Measurements from ENCODE around the gene ZNF148.

ZNF148 gene

DNA sequence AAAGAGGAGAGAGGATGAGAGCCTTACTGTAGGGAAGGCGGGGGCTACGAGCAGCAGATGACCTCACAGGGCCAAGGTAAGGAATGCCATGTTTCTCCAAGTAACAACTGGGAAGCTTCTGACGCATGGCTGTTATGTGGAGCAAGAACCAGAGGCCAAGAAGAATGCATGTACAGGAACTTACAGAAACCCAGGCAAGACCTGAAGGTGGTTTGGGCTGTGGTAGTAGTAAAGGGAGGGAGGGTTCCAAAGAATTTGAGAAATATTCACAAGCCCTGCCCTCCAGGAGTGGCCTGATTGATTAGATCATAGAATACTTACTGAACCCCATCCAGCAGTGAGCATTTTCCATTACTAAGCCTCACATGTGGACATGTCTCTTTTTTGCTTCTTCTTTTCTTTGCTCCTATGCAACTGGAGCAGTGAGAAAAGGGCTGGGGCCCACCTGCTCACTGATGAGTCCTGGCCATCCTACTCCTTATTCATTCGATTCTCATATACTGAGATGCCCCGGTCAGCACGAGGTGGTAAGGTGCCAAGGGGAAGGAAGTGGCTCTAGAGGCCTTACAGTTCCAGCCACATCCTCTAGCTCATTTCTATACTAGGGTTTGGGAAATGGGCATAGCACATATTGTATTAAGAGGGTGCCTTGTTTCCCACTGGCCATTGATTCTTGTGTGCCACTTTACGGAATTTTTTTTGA, 154.2 kb downstream of the ZNF148 start:
- no peak for DNase-seq (ENCODE audit: low read depth in 2 of 2)

DNA sequence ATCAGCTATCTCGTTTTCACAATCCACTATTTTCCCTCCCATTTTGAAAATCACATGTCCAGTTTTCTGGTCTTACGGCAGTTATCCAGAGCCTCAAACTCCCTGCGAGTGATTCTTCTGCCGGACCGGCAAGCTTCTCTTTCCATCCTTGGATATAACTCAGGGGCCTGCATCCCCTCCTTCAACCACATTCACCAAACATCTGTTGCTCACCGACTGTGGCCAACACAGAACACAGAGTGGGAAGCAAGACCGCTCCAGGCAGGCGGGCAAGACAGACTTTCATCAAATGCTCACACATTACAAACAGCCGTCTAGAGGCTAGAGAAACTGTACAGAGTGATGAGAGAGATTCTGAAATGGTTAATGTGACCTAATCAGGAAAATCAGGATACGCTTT, 154.9 kb downstream of the ZNF148 start:
- DNase-seq (ENCODE audit: low read depth in 2 of 2): no peak

DNA sequence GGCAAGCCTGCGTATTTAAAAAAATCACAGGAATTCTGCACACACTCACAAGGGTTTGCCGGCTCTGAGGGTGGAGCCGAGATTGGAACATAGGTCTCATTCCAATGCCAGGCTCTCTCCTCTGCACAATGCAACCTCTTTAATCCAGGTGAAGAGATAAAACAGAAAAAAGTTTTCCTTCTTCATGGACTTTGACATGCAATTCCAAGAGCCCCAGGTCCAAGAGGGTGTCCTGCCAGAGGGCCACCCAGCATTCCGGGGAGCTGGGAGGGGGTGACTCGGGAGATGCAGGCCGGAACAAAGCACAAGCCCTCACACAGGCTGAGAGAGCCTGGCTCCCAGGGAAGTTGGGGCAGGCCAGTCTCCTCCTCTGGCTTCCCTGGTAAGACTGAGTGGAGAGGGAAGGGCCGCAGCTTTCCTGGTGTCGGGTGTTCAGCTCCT, 155.8 kb downstream of the ZNF148 start:
- no peak for DNase-seq (ENCODE audit: low read depth in 2 of 2)

DNA sequence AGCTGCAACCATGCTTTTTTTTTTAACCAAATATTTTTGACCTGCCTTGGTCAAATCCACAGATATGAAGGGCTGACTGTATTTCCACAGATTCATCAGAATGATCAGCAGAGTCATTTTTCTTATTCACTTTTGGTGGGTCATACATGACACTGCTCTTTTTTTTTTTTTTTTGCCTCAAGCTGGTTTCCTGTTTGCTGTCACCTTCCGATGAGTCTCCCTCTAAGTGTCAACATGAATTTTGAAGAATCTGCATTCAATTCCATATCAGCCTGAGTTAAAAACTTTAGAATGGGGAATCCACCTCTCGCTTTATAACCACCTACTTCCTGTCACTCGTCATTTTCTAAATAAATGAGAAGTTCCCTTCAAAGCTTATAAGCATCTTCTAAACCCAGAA, 160.4 kb downstream of the ZNF148 start:
- DNase-seq (ENCODE audit: low read depth in 2 of 2): no peak

DNA sequence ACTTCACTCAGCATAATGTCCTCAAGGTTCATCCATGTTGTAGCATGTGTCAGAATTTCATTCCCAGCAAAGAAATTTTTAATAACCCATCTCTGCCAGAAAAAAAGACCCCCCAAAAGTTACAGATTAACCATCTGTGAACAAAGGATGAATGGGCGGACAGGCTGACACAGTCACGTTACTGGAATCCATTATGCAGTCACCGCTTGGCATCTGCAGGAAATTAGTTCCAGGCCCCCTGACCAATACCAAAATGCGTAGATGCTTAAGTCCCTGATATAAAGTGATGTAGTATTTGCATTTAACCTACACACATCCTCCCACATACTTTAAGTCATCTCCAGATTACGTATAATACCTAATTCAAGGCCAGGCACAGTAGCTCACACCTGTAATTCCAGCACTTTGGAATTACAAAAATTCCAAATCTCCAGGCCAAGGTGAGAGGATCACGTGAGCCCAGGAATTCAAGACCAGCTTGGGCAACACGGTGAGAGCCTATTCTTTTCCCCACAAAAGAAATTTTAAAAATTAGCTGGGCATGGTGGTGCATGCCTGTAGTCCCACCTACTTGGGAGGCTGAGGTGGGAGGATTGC, 161.1 kb downstream of the ZNF148 start:
- no peak for DNase-seq (ENCODE audit: low read depth in 2 of 2)

DNA sequence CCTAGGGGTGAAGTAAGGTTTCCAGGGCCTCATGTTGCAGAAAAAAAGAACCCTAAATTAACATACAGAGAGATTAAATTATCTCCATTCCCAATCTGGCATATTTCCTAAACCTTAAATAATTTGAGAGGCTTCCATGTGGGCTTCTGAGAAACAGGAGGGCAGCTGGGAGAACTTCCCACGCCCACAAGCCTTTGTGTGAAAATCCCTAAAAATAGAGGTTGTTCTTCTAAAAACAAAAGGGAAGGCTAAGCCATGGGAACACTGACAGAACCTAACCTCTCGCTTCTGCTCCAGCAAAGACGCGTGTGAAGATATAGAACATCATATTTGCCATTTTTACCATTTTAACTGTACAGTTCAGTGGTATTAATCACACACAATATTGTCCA, 161.8 kb downstream of the ZNF148 start:
- DNase-seq (ENCODE audit: low read depth in 2 of 2): no peak

DNA sequence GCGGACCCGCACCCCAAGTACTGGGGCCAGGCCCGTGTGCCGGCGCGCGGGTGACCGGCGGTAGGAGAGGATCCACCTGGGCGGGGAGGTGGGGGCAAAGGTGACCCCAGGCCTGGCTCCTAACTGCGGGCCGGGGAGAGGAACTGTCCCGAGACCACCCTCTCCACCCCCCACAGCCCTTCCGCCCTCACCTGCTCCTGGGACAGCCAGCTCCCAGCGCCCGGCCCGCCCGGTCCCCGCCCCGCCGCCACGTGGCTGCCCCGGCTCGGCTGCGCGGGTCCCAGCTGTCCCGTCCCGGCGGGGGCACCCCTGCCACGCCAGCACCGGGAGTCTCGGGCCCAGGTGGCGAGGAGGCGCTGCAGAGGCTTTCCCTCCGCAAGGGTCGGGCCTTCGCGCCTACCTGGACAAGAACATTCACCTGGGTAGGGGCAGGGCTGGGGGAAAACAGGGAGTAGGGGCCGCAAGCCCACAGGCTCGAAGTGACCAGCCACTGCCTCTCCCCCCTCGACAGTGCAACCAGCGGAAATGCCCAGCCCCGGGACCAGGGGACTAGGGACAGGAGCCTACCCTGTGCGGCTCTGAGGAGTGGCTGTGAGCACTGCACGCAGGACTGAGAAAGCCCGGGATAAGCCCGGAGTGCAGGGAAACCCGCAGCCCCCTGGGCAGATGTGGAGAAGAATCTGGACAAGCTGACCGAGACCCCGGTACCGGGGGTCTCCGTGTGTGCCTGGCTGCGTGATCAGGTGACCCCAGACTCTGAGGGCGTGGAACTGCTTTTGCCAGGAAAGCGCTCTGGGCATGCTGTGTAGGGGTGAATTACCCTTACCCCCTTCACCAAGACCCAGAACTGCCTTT, 162.4 kb downstream of the ZNF148 start, which contains the start of gene SLC12A8:
Gene SLC12A8, minus strand, starts transcription at position 240 of the 855 bp plus-strand sequence. CDS start 1,399 bp downstream, outside the sequence.
- DNase-seq (ENCODE audit: low read depth in 2 of 2): no peak

DNA sequence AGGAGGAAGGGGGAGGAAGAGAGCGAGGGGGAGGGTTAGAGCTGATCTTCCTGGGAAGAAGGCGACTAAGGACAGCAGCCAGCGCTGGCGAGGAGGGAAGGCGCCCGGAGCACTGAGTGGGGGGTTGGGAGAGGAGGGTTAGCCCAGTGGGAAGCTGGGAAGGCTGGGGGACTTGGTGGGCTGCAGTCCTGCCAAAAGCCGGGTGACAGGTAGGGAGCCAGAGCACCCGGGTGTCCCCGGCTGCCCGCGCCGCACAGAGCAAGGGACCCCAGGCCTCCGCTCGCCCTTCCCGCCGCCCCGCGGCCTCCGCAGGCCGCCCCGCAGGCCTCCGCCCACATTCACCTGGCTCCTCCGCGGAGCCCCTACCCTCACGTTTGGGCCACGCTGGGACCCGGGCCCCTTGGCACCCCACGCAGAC, 163.0 kb downstream of the ZNF148 start:
- no peak for DNase-seq (ENCODE audit: low read depth in 2 of 2)

DNA sequence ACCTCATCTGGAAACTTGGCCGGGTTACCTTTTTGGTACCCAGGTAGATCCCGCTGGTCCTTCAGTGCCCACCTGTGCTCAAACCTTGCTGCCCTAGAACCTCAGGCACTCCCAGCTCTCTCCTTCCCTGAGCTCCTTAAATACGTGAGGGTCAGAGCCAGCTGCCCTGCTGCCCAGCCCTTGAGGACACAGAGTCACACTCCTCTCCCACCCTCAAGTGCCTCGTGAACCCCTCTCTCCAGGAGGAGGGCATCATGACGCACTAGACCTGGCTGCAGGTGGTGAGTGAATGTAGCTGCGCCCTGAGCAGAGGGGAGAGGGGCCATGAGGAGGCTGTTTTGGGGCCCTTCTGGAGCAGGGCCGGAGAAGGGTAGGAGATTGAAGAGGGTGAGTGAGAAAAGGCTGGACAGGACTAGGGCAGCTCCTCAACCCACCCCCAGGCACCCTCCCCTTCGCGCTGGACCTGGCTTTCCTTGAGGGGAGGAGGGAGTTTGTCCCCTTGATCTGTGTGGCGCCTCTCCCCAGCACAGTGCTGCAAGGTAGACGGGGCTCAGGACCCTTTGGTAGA, 163.5 kb downstream of the ZNF148 start:
- no peak for DNase-seq (ENCODE audit: low read depth in 2 of 2)

DNA sequence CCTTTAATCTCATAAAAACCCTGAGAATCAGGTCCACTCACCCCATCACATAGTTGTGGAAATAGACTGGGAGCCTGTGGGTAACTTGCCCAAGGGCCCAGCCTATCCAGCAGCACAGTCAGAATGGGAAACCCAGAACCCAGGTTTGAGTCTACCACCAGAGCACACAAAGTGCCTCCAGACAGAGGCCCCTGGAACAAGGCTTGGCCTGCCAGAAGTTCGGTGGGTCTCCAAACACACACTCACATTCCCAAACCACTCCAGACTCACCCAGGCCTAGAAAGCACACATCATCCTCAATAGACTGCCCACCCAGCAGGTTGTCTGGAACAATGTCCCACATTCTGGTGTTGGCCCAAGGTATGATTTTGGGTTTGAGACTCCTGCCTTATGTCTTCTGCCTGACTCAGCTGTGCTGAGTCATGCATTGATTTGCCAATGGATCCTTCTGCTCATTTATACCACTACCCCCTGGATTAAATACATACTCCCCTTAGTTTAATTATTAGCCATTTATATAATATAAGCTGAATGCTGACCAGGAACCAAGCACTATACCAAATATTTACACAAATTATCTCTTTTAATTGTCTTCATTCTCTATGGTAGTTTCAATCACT, 167.1 kb downstream of the ZNF148 start:
- DNase-seq (ENCODE audit: low read depth in 2 of 2): no peak

DNA sequence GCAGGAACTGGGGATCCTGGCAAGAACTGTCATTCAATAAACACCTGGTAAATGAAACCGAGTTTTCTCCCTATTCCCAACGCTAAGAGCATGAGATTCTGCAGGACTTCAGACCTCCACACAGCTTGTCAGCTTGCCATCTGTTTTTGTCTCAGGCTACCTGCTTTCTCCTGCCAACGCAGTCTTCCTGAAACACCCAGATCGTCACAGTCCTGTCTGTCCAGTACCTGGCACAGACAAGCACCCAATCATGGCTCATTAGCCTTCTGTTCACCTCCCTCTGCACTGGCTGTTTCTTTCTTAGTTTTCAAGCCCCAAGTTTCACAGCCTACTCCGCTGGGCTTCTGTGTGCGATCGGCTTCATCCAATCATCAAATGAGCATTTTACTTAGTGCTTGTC, 167.6 kb downstream of the ZNF148 start:
- DNase-seq (ENCODE audit: low read depth in 2 of 2): no peak

DNA sequence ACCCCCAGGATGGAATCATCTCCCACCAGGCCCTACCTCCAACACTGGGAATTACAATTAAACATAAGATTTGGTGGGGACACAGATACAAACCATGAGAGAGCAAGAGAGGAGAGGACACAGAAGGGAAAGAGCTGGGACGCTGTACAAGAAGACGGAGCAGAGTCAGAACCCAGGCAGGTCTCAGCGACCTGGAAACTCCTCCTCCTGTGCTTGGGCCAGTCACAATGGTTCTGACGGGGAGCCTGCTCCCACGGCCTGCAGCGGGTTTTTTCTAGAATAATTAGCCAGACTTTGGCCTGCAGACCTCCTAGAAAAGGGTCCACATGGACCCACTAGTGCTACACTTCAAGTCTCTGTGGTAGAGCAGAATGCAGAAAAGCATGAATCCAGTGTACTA, 168.2 kb downstream of the ZNF148 start:
- DNase-seq (ENCODE audit: low read depth in 2 of 2): no peak

DNA sequence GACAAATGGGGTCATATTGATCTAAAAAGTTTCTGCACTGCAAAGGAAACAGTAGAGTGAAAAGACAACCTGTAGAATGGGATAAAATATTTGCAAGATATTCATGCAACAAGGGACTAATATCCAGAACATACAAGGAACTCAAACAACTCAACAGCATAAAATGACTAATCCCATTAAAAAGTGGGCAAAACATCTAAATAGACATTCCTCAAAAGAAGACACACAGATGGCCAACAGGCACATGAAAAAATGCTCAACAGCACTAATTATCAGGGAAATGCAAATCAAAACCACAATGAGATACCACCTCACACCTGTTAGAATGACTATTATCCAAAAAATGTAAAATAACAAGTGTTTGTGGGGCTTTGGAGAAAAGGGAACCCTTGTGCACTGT, 171.4 kb downstream of the ZNF148 start:
- DNase-seq (ENCODE audit: low read depth in 2 of 2): no peak

DNA sequence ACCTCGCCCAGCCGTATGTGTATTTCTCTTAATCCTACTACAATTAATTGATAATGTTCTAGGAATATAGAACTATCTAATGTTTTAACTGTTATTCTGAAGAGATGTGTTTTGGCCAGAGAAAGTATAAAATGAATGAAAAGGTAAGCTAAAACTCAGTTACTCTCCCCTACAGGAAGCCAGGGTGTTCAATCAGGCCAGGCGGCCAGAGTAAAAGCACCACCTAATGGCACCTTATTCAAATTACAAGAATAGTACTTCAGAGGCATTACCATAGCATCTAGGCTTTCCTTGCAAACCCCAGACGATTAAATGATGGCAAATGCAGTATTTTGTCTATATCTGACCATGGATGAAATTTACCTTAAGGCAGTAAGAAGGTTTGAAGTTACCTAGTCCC, 172.9 kb downstream of the ZNF148 start:
- no peak for DNase-seq (ENCODE audit: low read depth in 2 of 2)

DNA sequence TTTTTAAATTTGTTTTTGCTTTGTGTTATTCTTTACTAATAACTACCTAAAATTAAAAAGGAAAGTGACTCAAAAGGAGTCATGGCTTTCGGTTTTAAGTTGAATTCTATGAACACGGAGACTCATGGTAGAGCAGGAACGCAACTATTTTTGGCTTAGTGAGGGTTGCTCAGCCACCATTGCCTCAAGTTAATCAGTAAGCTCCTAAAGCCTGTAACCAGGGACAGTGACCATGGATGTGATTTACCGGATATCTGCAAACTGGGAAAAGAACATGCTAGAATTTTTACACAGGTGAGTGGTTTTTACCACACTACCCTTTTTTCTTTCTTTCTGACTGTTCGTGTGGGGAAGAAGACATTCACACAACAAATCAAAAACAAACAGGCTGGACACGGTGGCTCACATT, 174.4 kb downstream of the ZNF148 start:
- no peak for DNase-seq (ENCODE audit: low read depth in 2 of 2)

DNA sequence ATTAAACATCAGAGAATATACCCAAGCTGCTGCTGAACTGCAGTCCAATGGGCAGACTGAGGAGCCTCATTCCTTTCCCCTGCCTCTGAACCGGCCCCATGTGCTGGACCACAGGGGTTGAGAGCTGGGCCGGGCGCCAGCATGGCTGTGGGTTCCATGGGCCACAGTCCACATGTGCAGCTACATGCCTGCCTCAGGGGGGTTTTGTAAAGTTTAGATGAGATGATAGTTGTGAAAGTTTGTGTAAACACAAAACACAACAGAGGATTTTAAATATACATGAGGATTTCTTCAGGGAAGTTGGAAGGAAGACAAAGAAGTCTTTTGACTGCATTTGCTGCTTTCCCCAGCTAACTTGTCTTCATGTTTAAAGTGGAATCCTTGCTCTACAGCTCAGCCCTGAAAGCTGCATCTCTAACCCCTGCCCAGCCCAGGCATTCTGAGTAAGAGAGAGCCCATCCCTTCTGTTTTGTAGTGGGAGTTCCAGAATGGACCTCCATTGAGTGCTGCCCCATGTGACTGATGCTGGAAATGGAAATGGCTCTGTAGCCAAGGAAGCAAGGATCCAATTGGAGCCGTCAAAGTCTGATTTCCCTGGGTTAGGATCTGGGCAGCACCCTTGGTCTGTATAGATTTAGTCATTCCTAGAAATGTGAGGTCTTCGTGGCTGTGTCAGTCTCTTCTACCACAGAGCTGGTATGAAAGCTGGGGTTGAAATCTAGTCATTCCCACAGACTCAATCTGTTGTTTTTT, 180.1 kb downstream of the ZNF148 start:
- no peak for DNase-seq (ENCODE audit: low read depth in 2 of 2)

DNA sequence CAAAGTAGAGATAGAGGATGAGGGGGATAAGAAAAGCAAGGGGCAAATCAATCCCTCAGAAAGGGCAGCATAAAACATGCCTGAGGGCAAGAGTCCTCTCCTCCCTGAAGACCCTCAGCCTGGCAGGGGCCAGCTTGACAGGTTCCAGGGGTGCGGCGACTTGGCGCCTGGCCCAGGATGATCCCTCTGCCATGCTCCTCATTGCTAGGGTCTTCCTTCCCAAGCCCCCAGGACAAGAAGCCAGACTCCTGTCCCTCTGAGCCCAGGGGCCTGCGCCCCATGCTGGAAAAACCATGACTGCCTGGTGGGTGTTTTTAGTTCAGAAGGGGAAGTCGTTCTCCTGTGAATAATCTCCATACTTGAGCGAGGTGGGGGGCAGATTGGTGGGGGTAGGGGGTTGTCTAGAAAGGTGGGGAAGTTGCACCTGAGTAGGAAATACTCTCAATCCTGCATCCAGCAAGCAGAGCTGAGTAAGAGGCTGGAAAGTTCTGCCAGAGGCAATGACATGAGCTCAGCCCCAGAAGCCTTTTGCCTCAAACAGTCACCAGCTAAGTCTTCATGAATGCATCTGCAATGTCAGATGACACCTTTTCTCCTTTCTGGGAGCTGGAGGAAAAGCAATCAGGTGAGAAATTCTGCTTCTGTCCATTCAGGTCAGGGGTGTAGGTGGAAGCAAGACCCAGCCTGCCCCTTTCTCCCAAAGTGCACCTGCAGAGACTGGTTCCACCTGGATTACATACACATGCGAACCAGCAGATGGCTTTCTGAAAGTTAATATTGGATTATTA, 180.9 kb downstream of the ZNF148 start:
- DNase-seq (ENCODE audit: low read depth in 2 of 2): no peak

DNA sequence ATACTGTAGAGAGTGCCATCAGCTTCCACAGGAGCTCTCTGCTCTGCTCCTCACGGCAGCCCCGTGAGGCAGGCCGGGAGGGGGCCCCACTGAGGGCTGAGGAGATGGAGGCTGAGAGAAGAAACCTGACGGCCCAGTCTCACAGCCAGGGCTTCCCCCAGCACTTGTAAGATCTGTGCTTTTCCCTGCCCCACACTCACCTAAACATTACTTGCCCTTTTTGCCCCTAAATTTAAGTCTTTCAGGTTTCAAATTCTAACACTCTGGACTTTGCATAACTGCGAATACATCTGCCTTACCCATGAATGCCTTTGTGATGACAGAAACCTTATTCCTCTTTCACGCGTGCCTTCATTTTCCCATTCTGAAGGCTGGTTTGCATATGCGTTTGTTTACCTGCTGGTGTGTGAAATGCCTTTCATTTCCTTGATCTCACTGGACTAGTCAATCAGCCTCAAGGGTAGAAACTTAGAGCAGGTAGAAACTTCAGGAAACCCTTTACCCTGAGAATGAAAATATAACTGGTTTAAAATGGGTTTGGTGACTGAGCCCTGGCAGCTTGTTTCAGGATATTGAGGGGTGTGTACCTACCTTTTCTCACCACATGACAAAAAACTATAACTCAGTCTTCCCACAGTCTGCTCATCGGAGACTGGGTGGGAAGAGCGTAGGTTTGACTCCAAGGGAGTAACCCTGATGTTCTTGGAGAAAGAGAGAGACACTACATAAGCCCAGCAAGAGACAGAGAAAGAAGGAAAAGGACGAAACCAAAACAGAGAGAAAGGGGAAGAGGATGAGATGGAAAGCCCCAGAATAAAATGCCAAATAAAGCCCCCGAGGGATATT, 182.7 kb downstream of the ZNF148 start:
- no peak for DNase-seq (ENCODE audit: low read depth in 2 of 2)

DNA sequence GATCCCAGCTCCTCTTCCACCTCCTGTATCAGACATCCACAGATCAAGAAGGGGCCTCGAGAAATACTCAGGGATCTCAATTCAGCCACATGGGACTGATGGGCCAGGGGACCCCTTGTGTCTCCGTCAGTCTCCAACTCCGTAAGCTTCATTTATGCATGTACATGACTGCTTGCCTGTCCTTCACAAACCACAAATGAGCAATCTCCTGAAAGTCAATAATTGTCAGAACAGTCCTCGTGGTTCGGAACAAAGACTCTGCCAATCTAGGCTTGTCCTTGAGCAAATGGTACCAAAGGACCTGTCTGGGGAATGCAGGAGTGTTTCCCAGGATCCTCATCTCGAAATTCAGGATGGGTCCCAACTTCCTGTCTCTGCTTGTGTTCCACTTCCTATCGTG, 183.4 kb downstream of the ZNF148 start:
- DNase-seq (ENCODE audit: low read depth in 2 of 2): no peak

Measured in stimulated activated CD8-positive, alpha-beta memory T cell treated with anti-CD3 and anti-CD28 coated beads, Interleukin-2, amount 100 ng/mL, for 1 hour (primary cell).